ENCODE results near the gene LPO.
A peak's percentile ranks its signal among the peaks of the same experiment; 100 is the strongest.

The LPO gene

DNA sequence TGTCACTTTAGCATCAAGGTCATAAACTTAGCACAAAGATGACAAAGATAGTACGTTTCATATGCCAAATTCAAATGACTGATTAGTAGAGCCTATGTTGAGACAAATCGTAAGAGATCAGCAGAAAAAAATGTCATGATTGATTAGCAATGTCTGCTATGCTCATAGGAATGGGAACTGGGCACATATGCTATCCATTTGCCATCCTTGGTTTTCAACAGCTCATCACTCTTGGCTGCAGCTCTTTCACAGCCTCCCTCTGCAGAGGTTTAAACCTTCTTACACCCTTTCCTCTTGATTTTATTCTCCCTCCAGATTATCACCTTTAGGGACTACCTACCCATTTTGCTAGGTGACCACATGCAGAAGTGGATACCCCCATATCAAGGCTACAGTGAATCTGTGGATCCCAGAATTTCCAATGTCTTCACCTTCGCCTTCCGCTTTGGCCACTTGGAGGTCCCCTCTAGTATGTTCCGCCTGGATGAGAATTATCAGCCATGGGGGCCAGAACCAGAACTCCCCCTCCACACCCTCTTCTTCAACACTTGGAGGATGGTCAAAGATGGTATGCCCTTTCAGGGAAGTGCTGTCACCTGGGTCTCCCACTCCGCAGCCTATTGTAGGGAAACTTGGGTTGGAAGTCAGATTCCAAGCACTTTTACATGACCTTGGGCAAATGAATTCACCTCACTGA lies 26.2 kb downstream of the LPO start:
- no peak for DNase-seq

DNA sequence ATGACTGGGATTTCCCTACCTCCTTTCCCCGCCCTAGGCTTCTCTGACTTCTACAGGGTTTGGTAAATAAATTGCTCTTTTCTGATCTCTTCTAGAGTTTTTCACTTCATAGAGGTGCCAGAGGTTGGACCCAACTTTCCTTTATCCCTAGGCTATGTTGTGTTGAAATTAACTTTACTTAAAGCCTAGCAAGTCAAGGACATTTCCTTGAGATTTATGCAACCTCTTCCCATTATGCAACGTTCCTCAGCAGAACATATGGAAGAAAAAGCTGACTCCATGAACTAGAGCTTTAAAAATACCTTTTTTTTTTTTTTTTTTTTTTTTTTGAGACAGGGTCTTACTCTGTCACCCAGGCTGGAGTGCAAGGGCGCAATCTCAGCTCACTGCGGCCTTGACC lies 26.9 kb downstream of the LPO start:
- DNase-seq, result no peak

DNA sequence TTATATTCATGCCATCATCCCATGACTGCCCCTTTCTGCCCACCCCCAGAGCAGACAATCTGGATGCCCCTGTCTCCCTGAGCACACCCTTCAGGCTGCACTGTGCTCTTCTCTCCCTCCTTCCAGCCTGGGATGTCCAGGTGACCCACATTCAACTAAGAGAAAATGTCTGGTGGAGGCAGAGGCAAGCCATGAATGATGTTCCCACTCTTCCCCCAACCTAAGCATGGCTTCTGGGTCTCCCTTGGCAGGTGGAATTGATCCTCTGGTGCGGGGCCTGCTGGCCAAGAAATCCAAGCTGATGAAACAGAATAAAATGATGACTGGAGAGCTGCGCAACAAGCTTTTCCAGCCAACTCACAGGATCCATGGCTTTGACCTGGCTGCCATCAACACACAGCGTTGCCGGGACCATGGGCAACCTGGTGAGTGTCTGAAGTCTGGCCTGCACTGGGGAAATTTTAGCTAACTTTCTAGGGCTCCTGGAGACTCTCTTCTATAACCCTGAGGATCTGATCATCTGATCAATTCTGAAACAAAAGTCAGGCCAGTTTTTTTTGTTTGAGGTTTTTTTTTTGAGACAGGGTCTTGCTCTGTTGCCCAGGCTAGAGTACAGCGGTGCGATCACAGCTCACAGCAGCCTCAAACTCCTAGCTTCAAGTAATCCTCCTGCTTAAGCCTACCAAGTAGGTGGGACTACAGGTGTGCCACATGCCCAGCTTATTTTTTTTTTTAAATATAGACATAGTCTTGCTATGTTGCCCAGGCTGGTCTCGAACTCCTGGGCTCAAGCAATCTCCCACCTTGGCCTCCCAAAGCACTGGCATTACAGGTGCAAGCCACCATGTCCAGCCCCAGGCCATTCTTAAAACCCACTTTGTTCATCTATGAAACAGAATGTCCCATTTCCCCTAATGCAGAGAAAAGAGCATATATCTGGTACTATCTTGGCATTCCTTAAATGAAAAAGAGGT lies 27.8 kb downstream of the LPO start:
- no peak for DNase-seq

DNA sequence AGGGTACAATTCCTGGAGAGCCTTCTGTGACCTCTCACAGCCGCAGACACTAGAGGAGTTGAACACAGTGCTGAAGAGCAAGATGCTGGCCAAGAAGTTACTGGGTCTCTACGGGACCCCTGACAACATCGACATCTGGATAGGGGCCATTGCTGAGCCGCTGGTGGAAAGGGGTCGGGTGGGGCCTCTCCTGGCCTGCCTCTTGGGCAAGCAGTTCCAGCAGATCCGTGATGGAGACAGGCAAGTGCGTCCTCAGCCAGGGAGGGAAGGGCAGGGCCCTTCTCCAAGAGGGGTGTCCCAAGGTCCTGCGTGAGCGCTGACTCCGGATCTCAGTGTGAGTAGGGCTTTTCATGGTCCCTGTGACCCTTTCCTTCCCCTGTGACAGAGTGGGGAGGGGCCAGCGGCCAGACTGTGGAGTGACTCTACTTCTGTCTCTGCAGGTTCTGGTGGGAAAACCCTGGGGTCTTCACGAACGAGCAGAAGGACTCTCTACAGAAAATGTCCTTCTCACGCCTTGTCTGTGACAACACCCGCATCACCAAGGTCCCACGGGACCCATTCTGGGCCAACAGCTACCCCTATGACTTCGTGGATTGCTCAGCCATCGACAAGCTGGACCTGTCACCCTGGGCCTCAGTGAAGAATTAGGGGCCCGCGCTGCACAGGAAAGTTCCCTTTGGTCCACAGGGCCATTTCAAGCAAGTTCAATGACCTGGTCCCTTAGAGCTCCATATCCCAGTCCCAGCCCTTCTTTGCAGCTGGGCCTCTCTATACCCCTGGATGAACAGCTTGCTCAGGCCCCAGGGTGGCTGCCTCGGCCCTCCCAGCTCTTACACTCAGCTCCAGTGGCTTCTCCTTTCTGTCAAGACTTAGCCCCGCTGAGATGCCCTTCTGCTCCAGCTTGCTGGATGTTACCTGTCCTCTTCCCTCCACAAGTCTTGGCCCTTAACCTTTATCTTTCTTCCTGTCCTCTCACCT lies 29.3 kb downstream of the LPO start:
- DNase-seq, result no peak

DNA sequence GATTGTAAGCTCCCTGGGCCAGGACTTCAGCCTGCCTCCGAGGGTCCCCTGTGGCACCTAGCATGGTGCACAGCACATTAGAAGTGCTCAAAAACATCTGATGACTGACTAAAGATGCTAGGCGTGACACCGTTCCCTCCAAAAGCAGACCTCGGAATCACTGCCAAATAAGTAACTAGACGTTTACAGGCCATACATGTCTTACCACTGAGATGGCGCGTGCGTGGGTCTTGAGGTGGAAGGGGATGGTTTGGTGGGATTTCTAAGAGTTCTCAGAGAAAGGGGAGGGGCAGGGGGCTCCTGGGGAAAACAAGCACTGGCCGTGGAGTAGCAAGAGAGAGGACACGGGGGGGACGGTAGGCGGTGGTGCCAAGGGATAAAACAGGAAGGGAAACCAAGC lies 29.9 kb downstream of the LPO start:
- DNase-seq, result no peak

DNA sequence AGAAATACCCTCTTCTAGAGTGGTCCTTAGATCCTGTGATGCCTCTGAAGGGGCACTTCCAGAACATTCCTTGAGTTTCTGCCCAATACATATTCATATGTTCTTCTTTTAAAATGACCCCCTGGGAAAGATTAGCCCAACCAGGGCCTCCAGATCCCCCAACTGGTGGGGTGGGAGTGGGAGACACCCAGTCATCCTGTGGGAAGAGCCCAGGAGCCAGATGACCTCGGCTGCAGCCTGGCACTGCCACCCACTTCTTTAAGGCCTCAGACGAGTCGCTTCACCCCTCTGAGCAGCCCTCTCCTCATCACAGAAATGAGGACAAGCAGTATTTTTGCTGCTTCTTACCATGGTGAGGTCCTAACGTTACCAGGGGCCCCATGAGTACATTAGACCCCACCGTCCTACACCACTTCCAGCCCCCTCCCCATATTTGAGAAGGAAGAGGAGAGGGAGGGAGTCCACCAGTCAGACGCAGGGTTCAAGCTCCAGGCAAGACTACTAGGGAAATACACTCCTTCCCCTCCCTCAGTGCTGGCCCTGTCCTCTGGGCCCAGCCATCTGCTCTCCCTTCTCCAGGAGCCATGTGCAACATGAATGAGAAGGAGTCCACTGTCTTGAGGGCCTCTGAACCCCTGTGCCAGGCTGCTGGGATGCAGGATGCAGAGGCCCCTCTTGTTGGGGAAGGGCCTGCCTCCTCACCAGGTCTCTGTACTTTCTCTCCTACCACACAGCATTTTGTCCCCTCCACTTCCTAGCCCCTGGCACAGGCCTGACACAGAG lies 30.6 kb downstream of the LPO start:
- DNase-seq, result no peak

DNA sequence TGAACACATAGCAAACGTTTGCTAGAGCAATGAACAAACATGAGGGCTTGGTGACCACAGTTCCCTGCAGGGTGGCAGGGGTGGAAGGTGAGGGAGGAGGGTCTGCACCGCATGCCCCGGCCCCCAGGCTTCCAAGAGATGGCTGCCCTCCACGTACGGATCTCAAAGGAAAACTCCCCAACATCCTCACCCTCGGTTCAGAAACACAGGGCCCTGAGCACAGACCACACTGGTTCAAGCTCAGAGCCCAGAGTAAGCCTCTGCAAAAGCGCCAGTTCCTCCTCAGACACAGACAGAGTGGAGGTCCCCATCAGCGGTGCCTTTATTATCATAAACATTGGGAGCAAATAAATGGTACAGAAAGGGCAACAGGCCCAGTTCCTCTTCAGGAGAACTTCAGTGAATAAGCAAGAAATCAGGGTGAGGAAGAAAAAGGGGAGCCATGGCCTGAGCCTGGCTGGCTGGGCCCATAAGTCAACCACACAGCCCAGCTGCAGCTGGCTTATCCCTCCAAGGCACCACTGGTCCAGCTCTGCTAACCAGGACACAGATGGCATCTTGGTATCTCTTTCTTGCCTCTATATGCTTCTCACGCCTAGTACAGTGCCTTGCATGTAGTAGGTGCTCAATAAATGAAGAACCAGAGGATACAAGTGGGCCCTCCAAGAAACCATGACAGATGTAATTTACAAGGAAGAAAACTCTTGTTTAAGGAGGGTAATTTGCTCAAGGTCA lies 31.3 kb downstream of the LPO start:
- no peak for DNase-seq

DNA sequence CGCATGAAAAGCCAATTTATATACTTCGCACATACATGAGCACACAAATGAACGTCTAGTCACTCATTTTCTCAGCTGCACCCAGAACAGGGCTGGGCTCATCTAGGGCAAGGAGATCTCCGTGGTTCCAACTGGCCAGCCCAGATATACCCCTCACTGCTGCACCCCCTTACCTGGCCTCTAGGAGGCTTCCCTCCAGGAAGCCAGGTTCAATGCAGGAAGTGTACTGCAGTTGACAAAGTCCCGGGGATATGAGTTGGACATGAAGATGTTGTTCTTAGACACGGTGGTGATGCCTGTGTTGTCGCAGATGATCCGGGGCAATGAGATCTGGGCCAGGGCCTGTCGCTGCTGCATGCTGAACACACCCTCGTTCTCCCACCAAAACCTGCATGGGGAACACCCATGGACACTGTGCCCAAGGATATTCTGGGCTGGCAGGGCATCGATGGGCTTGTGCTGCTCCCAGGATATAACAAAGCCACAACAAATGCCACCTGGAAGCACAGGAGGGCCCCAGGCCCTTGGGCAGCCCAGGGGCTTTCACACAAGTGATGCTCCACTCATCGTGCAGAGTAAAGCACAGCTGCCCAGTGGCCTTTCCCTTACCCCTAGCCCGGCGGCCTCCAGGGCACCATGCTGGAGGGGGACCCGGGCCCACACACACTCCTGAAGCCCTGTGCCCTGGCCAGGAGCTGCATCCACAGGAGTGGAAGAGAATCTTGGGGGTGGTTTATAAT lies 32.3 kb downstream of the LPO start:
- DNase-seq, result no peak

DNA sequence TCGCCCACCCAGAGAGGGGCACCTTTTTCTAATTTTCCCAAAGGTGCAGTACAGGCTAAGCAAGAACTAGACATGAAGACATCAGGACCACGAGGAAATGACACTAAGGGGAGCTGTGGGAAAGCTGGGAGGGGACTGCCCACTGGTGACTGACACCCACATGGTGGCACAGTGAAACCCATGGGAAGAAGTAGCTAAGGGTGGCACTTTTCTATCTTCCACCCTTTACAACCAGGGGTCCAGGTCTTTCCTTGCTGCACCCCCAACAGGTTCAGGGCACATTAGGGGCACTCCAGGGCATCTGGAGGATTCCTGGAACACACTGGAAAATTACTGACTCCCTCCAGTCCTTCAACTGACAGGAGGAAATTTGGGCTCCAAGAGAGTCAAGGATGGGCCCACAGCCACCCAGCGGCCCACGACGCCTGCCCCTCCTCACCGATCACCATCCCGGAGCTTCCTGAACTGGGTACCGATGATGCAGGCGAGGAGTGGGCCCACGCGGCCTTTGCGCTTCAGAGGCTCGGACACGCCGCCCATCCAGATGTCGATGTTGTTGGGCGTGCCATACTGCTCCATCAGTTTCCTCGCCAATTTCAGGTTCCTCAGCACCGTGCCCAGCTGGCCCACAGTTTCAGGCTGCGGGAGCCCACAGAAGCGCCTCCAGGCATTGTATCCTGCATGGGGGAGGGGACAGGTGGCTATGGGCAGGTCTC lies 33.0 kb downstream of the LPO start:
- DNase-seq, result no peak

DNA sequence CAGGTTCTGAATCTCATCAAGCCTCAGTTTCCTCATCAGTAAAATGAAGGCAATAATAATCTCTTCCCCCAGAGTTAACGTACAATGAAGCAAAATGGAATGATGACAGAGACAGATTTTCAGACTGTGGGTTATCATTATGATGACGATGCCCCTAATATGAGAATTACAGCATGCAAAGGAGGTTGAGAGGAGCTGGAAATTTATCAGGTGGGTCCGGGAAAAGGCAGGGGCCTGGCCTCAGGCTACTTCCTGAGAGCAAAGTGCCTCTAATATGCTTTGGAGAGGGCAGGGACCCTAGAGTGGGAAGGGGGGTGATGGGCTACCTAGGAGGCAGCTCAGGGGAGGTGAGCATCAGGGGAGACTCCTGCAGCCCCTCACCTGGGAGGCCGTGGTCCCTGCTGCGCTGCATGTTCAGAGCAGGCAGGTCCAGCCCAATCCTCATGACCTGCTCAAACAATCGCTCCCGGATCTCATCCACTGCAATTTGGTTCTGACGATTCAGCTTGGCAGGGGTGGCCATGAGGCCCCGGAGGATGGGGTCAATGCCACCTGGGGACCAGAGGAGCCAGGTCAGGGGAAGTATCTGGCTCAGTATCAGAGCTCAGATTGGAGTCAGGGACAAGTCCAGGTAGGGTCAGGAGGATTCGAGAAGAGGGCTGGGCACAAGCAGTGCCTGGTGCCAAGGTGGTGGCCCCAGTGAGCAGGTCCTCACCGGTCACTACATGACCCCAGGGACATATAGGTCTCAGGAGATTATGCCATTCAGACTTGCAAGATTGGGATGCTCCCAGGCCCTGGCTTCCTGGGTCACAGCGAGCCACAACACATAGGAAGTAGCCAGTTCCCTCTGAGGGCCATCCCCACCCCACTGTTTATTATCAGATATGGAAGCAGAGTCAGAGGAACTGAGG lies 34.2 kb downstream of the LPO start:
- no peak for DNase-seq

DNA sequence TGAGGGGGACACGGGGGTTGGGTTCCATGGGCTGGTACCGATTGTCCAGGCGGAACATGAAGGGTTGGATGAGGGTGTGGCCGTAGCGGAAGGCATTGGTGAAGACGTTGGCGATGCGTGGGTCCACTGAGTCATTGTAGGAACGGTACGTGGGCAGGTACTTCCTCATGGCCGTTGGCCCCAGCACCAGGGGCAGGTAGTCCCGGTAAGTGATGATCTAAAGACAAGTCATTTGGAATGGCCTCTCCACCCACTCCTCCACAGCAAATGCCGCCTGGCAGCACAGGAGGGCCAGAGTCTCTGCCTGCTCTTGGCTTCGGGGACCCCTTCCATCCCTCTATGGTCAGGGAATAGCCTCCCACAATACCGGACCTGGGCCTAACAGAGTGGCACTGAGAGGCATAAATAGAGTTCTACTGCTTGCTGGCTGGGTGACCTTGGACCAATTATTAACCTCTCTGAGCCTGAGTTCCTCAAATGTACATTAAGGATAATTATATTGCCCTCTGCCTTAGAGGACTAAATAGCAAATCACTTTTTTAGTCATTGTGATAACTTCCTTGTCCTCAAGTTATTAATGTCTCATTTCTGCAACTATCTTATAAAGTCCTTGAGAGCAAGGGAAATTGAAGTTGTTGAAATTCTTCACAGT lies 35.2 kb downstream of the LPO start:
- DNase-seq, result no peak

DNA sequence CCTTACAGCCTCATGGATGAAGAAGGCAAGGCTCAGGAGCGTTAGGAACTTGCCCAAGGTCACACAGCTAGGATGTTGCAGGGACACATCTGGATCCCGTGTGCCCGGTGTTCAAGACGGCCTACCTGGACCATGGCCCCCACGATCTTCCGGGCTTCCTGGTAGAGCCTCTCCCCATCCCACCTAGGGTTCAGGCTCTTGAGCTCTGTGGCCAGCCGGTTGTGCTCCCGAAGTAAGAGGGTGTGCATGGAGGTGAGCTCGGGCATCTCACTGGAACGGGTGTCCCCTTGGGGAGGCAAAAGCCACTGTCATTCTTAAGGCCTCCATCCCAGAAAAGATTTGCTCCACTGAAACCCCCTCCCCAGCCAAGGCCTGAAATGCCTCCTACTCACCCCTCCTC lies 37.0 kb downstream of the LPO start:
- DNase-seq, result no peak

DNA sequence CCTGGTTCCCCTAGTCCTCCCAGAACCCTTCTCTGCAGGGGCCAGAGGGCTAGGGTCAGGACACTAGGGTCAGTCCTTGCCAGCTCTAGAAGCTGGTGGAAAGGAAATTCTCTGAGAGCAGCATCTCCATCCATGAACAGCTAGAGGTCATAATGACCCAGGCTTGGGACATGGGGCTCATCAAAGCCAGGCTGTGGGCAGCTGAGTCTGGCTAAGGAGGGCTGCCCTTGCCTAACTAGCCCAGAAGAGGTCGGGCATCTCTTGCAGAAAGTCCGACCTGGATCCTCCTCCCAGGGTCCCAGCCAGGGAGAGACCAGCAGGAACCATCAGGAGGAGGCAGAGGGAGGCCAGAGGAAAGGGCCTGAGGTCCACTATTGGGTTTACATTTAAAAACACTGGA lies 38.0 kb downstream of the LPO start:
- DNase-seq, result no peak

DNA sequence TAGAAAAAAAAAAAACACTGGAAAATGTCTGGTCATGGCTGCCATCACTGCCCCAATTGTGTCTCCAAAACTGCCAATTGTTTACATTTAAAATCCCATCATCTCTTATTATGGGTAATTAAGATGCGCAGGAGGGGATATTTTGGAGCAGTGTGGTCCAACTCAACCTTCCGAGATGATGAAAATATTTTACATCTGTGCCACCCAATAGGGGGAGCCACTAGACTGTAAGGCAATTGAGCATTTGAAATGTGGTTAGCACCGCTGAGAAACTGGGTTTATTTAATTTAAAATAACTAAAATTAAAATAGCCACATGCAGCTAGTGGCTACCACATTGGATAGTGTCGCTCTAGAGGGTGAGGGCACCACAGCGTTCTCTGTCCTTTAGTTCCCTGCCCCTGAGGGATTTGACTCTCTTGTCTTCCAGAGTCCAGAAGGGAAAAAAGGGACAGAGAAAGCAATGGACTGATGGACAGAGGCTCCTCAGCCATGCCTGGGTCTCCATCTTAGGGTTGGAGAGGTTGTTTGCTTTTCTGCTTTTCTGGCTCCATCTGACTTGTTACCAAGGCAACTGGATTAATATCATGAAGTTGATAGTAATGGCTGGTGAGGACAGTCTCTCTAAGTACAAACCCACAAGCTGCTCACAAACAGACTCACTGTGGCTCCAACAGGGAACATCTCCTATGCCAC lies 38.9 kb downstream of the LPO start:
- DNase-seq, result peak; percentile 20

DNA sequence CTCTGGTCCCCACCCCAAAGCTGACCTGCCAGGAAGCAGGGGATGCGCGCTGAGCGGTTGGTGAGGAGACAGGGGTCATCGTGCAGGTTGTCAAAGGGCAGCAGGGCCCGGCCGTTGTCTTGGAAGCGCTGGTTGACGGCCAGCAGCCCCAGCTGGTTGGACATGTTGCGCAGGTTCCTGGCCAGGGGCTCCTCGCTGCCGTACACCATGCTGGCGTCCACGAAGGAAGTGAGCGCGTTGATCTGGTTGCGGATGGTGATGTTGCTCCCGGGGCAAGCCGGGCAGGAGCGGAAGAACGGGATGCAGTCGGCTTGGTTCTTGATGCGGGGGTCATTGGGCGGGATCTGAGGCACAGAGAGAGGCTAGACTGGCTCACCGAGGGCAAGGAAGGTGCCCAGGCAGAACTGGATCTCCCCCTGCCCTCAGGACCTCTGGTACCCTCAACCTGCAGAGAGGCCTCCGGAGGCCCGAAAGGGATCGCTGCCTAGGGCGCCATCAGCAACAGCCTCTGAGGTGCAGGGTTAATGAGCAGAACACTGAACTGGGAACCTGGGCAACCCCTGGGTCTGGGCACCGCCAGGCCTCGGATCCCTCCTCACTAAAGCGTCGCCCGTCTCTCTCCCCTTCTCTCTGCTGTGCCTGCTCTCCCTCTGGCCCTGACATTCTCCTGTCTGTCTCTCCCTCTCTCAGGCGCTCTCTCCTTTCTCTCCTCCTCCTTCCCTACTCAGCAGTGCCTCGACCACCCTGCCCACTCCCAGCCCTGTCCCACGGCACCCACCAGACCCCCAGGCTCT lies 39.6 kb downstream of the LPO start:
- no peak for DNase-seq

DNA sequence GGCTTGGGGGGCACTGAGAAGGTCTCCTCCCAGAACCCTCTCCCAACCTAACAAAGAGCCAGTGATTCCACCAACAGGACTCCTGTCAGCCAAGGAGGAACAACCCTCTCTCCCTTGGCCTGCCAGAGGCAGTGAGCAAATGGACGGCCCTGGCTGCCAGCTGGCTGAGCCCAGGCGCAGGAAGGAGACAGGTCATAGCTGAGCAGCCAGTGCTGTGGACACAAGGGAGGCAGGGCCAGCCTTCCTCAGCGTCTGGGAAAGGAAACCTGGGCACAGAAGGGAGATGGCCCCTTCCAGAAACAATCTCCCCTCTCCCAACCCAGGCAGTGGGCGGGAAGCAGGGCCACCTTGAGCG lies 40.3 kb downstream of the LPO start:
- DNase-seq, result no peak

Data from NCI-H1694 (cell line).